HepG2 (cell line): ENCODE results near the gene CBLN3. TPM values are rescaled to one million over a fixed set of nuclear protein-coding genes. Genes with fewer than 3 reads are reported as not detected.

Experiments used
- EEA1 ChIP-seq: sonication (generic); formaldehyde crosslinking; IDR thresholded peaks from 2 replicates; pipeline ENCODE4 v1.5.1; 2020; ENCODE audit warnings: mild to moderate bottlenecking, missing genetic modification reagents, borderline replicate concordance
- EZH2 ChIP-seq: conservative IDR thresholded peaks from 2 replicates; pipeline ENCODE4 v1.6.1; 2012; ENCODE audit warnings: mild to moderate bottlenecking, low read depth, low read length, moderate library complexity
- FOXA3 ChIP-seq: IDR thresholded peaks from 2 replicates; pipeline ENCODE4 v1.6.1; 2016; ENCODE audit warnings: missing genetic modification reagents, missing compliant biosample characterization
- KLF11 ChIP-seq: IDR thresholded peaks from 2 replicates; pipeline ENCODE4 v1.6.1; 2016; ENCODE audit warnings: missing compliant biosample characterization
- KLF6 ChIP-seq: IDR thresholded peaks from 2 replicates; pipeline ENCODE4 v1.8.0; 2016; ENCODE audit warnings: missing biosample characterization, missing genetic modification reagents
- MAFK ChIP-seq, 2 experiments: IDR thresholded peaks in 1 of 2; conservative IDR thresholded peaks in 1 of 2; 2 replicates each; pipeline ENCODE4 v1.6.1; 2011; ENCODE audit warnings: improper control_type of control experiment in 2 of 2, low read length in 2 of 2
- PHF20 ChIP-seq: sonication (generic); formaldehyde crosslinking; IDR thresholded peaks from 2 replicates; pipeline ENCODE4 v1.5.0; 2020; ENCODE audit warnings: mild to moderate bottlenecking, missing genetic modification reagents
- RBM22 ChIP-seq: fragments of 200-400 bp; formaldehyde crosslinking; optimal IDR thresholded peaks from 2 replicates; pipeline ENCODE3; 2017; ENCODE audit warnings: mild to moderate bottlenecking, low read length, moderate library complexity
- RFX5 ChIP-seq: IDR thresholded peaks from 2 replicates; pipeline ENCODE4 v1.6.1; 2011; ENCODE audit warnings: low read depth, low read length, improper control_type of control experiment
- SAP130 ChIP-seq: IDR thresholded peaks from 2 replicates; pipeline ENCODE4 v1.6.1; 2016; ENCODE audit warnings: low read depth
- STAG1 ChIP-seq: sonication (generic); formaldehyde crosslinking; IDR thresholded peaks from 2 replicates; pipeline ENCODE4 v1.4.0; 2020; ENCODE audit warnings: missing genetic modification reagents
- ZNF180 ChIP-seq: sonication (generic); formaldehyde crosslinking; IDR thresholded peaks from 2 replicates; pipeline ENCODE4 v1.4.0; 2020; ENCODE audit warnings: low read depth, missing genetic modification reagents, borderline replicate concordance
- ZNF260 ChIP-seq: sonication (generic); formaldehyde crosslinking; IDR thresholded peaks from 2 replicates; pipeline ENCODE4 v1.4.0; 2020; ENCODE audit warnings: missing genetic modification reagents, low read depth, mild to moderate bottlenecking, borderline replicate concordance
- ZNF33B ChIP-seq: sonication (generic); formaldehyde crosslinking; IDR thresholded peaks from 2 replicates; pipeline ENCODE4 v1.5.1; 2020; ENCODE audit warnings: mild to moderate bottlenecking, missing genetic modification reagents
- ZNF792 ChIP-seq: IDR thresholded peaks from 2 replicates; pipeline ENCODE4 v1.6.1; 2016
- polyA plus RNA-seq, 8 experiments: library from polyadenylated mRNA; depleted of rRNA in 3 of 8; stranded (reverse) in 7 of 8; unstranded in 1 of 8; fragments of >200 nt; fragmentation: Illumina TruSeq in 4 of 8; extraction: Trizol in 4 of 8; gene quantifications; 2 replicates each; pipeline versions ENCODE4 v1.2.1 to v1.2.3, GENCODE V29; 2011 to 2016; ENCODE audit warnings: low read depth in 4 of 8, missing spikeins in 1 of 8, mixed read lengths in 1 of 8; ENCODE audit not compliant: insufficient read depth in 1 of 8
- total RNA-seq, 5 experiments: library from RNA; depleted of rRNA; stranded (reverse); fragments of >200 nt; fragmentation: Illumina TruSeq; extraction: Trizol; gene quantifications; 2 replicates each; pipeline ENCODE4 v1.2.3, GENCODE V29; 2016; ENCODE audit warnings: low read depth in 1 of 5
- TF ChIP-seq, protein P1 (sequence below): sonication (generic); formaldehyde crosslinking; IDR thresholded peaks from 2 replicates; pipeline ENCODE4 v1.5.1; 2020; ENCODE audit warnings: mild to moderate bottlenecking, missing genetic modification reagents, borderline replicate concordance
- TF ChIP-seq, protein P2 (sequence below): sonication (generic); formaldehyde crosslinking; IDR thresholded peaks from 2 replicates; pipeline ENCODE4 v1.8.0; 2023; ENCODE audit warnings: mild to moderate bottlenecking, missing genetic modification reagents
- TF ChIP-seq, protein P3 (sequence below): sonication (generic); formaldehyde crosslinking; IDR thresholded peaks from 2 replicates; pipeline ENCODE4 v1.4.0; 2020; ENCODE audit warnings: mild to moderate bottlenecking, missing genetic modification reagents
- TF ChIP-seq, protein P4 (sequence below): sonication (generic); formaldehyde crosslinking; conservative IDR thresholded peaks from 2 replicates; pipeline ENCODE4 v1.8.0; 2022; ENCODE audit warnings: mild to moderate bottlenecking, moderate library complexity, missing genetic modification reagents
- TF ChIP-seq, protein P5 (sequence below): sonication (generic); formaldehyde crosslinking; IDR thresholded peaks from 2 replicates; pipeline ENCODE4 v1.4.0; 2020; ENCODE audit warnings: mild to moderate bottlenecking, missing genetic modification reagents
- TF ChIP-seq, protein P6 (sequence below): sonication (generic); formaldehyde crosslinking; IDR thresholded peaks from 2 replicates; pipeline ENCODE4 v1.9.0; 2021; ENCODE audit warnings: missing genetic modification reagents, borderline replicate concordance

CBLN3 gene
- total and polyA plus RNA-seq, 2 of the 13 experiments (the other 11 are each of a cell fraction or from before 2014, with no cell fraction given): 0.66 to 0.98 TPM

DNA sequence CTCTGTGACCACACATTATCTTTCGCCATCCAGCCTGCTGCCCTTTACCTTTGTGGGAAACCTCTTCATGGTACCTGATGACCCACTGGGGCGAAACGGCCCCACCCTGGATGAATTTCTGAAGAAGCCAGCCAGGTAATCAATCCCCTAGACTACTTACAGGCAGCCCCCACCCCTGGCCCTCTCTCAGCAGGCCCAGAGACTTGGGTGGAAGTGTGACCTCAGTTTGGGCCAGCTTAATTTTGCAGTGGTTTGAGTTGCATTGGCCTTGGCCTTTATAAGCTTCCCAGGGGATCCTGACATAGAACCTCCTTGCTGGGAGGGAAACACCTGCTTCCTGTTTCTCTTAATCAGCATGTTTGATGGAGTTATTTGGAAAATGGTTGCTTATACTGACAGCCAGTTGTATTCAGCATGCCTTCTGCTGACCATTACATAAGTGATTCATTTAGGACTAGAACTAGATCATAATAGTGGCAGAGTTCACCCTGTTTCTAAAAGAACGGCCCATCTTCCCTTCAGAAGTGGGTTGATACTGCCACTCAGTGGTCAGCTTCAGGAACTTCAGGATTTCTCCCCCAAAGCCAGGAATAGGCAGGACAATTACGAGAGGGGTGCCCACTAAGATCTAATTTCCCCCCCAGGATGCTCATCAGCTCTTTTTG is 7.0 kb upstream of the CBLN3 start (continued):
- no peak for TF ChIP-seq ZNF180
- TF ChIP-seq, protein P1, sequence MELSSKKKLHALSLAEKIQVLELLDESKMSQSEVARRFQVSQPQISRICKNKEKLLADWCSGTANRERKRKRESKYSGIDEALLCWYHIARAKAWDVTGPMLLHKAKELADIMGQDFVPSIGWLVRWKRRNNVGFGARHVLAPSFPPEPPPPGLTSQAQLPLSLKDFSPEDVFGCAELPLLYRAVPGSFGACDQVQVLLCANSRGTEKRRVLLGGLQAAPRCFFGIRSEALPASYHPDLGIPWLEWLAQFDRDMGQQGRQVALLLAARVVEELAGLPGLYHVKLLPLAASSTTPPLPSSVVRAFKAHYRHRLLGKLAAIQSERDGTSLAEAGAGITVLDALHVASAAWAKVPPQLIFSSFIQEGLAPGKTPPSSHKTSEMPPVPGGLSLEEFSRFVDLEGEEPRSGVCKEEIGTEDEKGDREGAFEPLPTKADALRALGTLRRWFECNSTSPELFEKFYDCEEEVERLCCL (CRISPR knock-in tag): no peak
- no peak; the same call in 1 of the 2 replicates for TF ChIP-seq KLF6 (CRISPR knock-in tag)
- TF ChIP-seq, protein P2, sequence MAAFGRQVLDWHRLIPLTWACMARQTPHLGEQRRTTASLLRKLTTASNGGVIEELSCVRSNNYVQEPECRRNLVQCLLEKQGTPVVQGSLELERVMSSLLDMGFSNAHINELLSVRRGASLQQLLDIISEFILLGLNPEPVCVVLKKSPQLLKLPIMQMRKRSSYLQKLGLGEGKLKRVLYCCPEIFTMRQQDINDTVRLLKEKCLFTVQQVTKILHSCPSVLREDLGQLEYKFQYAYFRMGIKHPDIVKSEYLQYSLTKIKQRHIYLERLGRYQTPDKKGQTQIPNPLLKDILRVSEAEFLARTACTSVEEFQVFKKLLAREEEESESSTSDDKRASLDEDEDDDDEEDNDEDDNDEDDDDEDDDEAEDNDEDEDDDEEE (CRISPR knock-in tag): no peak
- no peak for TF ChIP-seq ZNF260 (CRISPR knock-in tag)
- TF ChIP-seq, protein P3, sequence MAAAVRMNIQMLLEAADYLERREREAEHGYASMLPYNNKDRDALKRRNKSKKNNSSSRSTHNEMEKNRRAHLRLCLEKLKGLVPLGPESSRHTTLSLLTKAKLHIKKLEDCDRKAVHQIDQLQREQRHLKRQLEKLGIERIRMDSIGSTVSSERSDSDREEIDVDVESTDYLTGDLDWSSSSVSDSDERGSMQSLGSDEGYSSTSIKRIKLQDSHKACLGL: no peak
- TF ChIP-seq, protein P4, sequence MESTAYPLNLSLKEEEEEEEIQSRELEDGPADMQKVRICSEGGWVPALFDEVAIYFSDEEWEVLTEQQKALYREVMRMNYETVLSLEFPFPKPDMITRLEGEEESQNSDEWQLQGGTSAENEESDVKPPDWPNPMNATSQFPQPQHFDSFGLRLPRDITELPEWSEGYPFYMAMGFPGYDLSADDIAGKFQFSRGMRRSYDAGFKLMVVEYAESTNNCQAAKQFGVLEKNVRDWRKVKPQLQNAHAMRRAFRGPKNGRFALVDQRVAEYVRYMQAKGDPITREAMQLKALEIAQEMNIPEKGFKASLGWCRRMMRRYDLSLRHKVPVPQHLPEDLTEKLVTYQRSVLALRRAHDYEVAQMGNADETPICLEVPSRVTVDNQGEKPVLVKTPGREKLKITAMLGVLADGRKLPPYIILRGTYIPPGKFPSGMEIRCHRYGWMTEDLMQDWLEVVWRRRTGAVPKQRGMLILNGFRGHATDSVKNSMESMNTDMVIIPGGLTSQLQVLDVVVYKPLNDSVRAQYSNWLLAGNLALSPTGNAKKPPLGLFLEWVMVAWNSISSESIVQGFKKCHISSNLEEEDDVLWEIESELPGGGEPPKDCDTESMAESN (CRISPR knock-in tag): 0 out of 2 replicates have a peak, but pooled peaks have one; percentile 13
- no peak for TF ChIP-seq ZNF792 (CRISPR knock-in tag)
- TF ChIP-seq EZH2: no peak
- TF ChIP-seq RFX5: no peak
- TF ChIP-seq, protein P5, sequence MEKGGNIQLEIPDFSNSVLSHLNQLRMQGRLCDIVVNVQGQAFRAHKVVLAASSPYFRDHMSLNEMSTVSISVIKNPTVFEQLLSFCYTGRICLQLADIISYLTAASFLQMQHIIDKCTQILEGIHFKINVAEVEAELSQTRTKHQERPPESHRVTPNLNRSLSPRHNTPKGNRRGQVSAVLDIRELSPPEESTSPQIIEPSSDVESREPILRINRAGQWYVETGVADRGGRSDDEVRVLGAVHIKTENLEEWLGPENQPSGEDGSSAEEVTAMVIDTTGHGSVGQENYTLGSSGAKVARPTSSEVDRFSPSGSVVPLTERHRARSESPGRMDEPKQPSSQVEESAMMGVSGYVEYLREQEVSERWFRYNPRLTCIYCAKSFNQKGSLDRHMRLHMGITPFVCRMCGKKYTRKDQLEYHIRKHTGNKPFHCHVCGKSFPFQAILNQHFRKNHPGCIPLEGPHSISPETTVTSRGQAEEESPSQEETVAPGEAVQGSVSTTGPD (CRISPR knock-in tag): no peak
- TF ChIP-seq, protein P6, sequence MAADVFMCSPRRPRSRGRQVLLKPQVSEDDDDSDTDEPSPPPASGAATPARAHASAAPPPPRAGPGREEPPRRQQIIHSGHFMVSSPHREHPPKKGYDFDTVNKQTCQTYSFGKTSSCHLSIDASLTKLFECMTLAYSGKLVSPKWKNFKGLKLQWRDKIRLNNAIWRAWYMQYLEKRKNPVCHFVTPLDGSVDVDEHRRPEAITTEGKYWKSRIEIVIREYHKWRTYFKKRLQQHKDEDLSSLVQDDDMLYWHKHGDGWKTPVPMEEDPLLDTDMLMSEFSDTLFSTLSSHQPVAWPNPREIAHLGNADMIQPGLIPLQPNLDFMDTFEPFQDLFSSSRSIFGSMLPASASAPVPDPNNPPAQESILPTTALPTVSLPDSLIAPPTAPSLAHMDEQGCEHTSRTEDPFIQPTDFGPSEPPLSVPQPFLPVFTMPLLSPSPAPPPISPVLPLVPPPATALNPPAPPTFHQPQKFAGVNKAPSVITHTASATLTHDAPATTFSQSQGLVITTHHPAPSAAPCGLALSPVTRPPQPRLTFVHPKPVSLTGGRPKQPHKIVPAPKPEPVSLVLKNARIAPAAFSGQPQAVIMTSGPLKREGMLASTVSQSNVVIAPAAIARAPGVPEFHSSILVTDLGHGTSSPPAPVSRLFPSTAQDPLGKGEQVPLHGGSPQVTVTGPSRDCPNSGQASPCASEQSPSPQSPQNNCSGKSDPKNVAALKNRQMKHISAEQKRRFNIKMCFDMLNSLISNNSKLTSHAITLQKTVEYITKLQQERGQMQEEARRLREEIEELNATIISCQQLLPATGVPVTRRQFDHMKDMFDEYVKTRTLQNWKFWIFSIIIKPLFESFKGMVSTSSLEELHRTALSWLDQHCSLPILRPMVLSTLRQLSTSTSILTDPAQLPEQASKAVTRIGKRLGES (CRISPR knock-in tag): 0 out of 2 replicates have a peak, but pooled peaks have one; percentile 56
- no peak; the same call in 1 of the 2 replicates for TF ChIP-seq KLF11 (CRISPR knock-in tag)
- no peak for TF ChIP-seq EEA1 (CRISPR knock-in tag)
- TF ChIP-seq MAFK (conservative IDR thresholded peaks at IDR 0.05 in 1 of 2, IDR thresholded peaks at IDR 0.05 in 1 of 2; ENCODE audit: low read length in 2 of 2): peak; percentile 57 to 68
- TF ChIP-seq FOXA3 (CRISPR knock-in tag): 0 out of 2 replicates have a peak, but pooled peaks have one; percentile 29
- 0 out of 2 replicates have a peak, but pooled peaks have one; percentile 86 for TF ChIP-seq ZNF33B (CRISPR knock-in tag)
- no peak for TF ChIP-seq PHF20 (CRISPR knock-in tag)
- peak; percentile 8 for TF ChIP-seq RBM22
- TF ChIP-seq SAP130 (CRISPR knock-in tag): peak; percentile 29; the same call in 1 of the 2 replicates
- peak; percentile 98 for TF ChIP-seq STAG1 (CRISPR knock-in tag)
